HepG2 (cell line): ENCODE measurements around the gene RHBDL1. TPM values are rescaled to one million over a fixed set of nuclear protein-coding genes. Genes with fewer than 3 reads are reported as not detected.
A peak's percentile ranks its signal among the peaks of the same experiment; 100 is the strongest.

Experiments used
- AKNA ChIP-seq: sonication (generic); formaldehyde crosslinking; IDR thresholded peaks from 2 replicates; pipeline ENCODE4 v1.4.0; 2020; ENCODE audit warnings: missing genetic modification reagents, borderline replicate concordance
- BCL3 ChIP-seq: sonication (generic); formaldehyde crosslinking; IDR thresholded peaks from 2 replicates; pipeline ENCODE4 v1.5.1; 2020; ENCODE audit warnings: mild to moderate bottlenecking, missing genetic modification reagents, moderate library complexity
- MEIS1 ChIP-seq: sonication (generic); formaldehyde crosslinking; IDR thresholded peaks from 2 replicates; pipeline ENCODE4 v1.9.0; 2021; ENCODE audit warnings: mild to moderate bottlenecking, missing genetic modification reagents, moderate library complexity, borderline replicate concordance
- MXD4 ChIP-seq: IDR thresholded peaks from 2 replicates; pipeline ENCODE4 v1.6.1; 2016; ENCODE audit warnings: mild to moderate bottlenecking, missing biosample characterization, missing genetic modification reagents
- NFE2L1 ChIP-seq: sonication (generic); formaldehyde crosslinking; IDR thresholded peaks from 2 replicates; pipeline ENCODE4 v1.4.0; 2020; ENCODE audit warnings: missing genetic modification reagents, mild to moderate bottlenecking, borderline replicate concordance
- NR3C1 ChIP-seq: sonication (generic); formaldehyde crosslinking; IDR thresholded peaks from 2 replicates; pipeline ENCODE4 v1.4.0; 2020; ENCODE audit warnings: missing genetic modification reagents
- PAX8 ChIP-seq: sonication (generic); formaldehyde crosslinking; IDR thresholded peaks from 2 replicates; pipeline ENCODE4 v1.8.0; 2022; ENCODE audit warnings: mild to moderate bottlenecking, missing genetic modification reagents, borderline replicate concordance
- SOX5 ChIP-seq: IDR thresholded peaks from 2 replicates; pipeline ENCODE4 v1.6.1; 2016; ENCODE audit warnings: borderline replicate concordance
- ZNF124 ChIP-seq: sonication (generic); formaldehyde crosslinking; IDR thresholded peaks from 2 replicates; pipeline ENCODE4 v1.4.0; 2020; ENCODE audit warnings: missing genetic modification reagents
- ZNF230 ChIP-seq: sonication (generic); formaldehyde crosslinking; IDR thresholded peaks from 2 replicates; pipeline ENCODE4 v1.4.0; 2020; ENCODE audit warnings: mild to moderate bottlenecking, missing genetic modification reagents
- ZNF251 ChIP-seq: sonication (generic); formaldehyde crosslinking; IDR thresholded peaks from 2 replicates; pipeline ENCODE4 v1.9.0; 2021; ENCODE audit warnings: mild to moderate bottlenecking, missing genetic modification reagents
- ZNF354B ChIP-seq: sonication (generic); formaldehyde crosslinking; IDR thresholded peaks from 2 replicates; pipeline ENCODE4 v1.8.0; 2022; ENCODE audit warnings: mild to moderate bottlenecking, missing genetic modification reagents
- ZNF616 ChIP-seq: sonication (generic); formaldehyde crosslinking; IDR thresholded peaks from 2 replicates; pipeline ENCODE4 v1.5.0; 2020; ENCODE audit warnings: low read depth, mild to moderate bottlenecking, missing genetic modification reagents
- ZNF766 ChIP-seq: sonication (generic); formaldehyde crosslinking; IDR thresholded peaks from 2 replicates; pipeline ENCODE4 v1.5.0; 2020; ENCODE audit warnings: missing genetic modification reagents, borderline replicate concordance
- ZZZ3 ChIP-seq: sonication (generic); formaldehyde crosslinking; IDR thresholded peaks from 2 replicates; pipeline ENCODE4 v1.4.0; 2020; ENCODE audit warnings: missing genetic modification reagents, mild to moderate bottlenecking, borderline replicate concordance
- polyA plus RNA-seq, 8 experiments: library from polyadenylated mRNA; depleted of rRNA in 3 of 8; stranded (reverse) in 7 of 8; unstranded in 1 of 8; fragments of >200 nt; fragmentation: Illumina TruSeq in 4 of 8; extraction: Trizol in 4 of 8; gene quantifications; 2 replicates each; pipeline versions ENCODE4 v1.2.1 to v1.2.3, GENCODE V29; 2011 to 2016; ENCODE audit warnings: low read depth in 4 of 8, missing spikeins in 1 of 8, mixed read lengths in 1 of 8; ENCODE audit not compliant: insufficient read depth in 1 of 8
- total RNA-seq, 5 experiments: library from RNA; depleted of rRNA; stranded (reverse); fragments of >200 nt; fragmentation: Illumina TruSeq; extraction: Trizol; gene quantifications; 2 replicates each; pipeline ENCODE4 v1.2.3, GENCODE V29; 2016; ENCODE audit warnings: low read depth in 1 of 5
- TF ChIP-seq, protein P1 (sequence below): sonication (generic); formaldehyde crosslinking; IDR thresholded peaks from 2 replicates; pipeline ENCODE4 v1.8.0; 2022; ENCODE audit warnings: mild to moderate bottlenecking, missing genetic modification reagents; ENCODE audit not compliant: insufficient replicate concordance
- TF ChIP-seq, protein P2 (sequence below): sonication (generic); formaldehyde crosslinking; IDR thresholded peaks from 2 replicates; pipeline ENCODE4 v1.4.0; 2020; ENCODE audit warnings: missing genetic modification reagents

Gene RHBDL1
- total and polyA plus RNA-seq, 2 of the 13 experiments (the other 11 are each of a cell fraction or from before 2014, with no cell fraction given), result 1.8 to 3.8 TPM

GRCh38 chr16:720990-721764 lies 45.7 kb downstream of the RHBDL1 start, which contains the start of gene ANTKMT (continued):
- TF ChIP-seq BCL3 (CRISPR knock-in tag), result peak; percentile 95
- no peak for TF ChIP-seq MEIS1 (CRISPR knock-in tag)
- TF ChIP-seq NR3C1 (CRISPR knock-in tag), result no peak
- TF ChIP-seq NFE2L1 (CRISPR knock-in tag), result no peak
- peak; percentile 56 for TF ChIP-seq PAX8
- 0 out of 2 replicates have a peak, but pooled peaks have one; percentile 54 for TF ChIP-seq ZZZ3
- no peak for TF ChIP-seq ZNF230 (CRISPR knock-in tag)
- TF ChIP-seq SOX5 (CRISPR knock-in tag), result peak; percentile 36; the same call in 1 of the 2 replicates
- TF ChIP-seq, protein P1, sequence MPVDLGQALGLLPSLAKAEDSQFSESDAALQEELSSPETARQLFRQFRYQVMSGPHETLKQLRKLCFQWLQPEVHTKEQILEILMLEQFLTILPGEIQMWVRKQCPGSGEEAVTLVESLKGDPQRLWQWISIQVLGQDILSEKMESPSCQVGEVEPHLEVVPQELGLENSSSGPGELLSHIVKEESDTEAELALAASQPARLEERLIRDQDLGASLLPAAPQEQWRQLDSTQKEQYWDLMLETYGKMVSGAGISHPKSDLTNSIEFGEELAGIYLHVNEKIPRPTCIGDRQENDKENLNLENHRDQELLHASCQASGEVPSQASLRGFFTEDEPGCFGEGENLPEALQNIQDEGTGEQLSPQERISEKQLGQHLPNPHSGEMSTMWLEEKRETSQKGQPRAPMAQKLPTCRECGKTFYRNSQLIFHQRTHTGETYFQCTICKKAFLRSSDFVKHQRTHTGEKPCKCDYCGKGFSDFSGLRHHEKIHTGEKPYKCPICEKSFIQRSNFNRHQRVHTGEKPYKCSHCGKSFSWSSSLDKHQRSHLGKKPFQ (CRISPR knock-in tag), result peak; percentile 47
- no peak; the same call in 1 of the 2 replicates for TF ChIP-seq ZNF354B
- TF ChIP-seq ZNF251 (CRISPR knock-in tag), result 0 out of 2 replicates have a peak, but pooled peaks have one; percentile 48
- TF ChIP-seq ZNF616 (CRISPR knock-in tag), result no peak
- TF ChIP-seq ZNF766 (CRISPR knock-in tag), result 0 out of 2 replicates have a peak, but pooled peaks have one; percentile 84
- peak; percentile 45 for TF ChIP-seq MXD4
- TF ChIP-seq ZNF124 (CRISPR knock-in tag), result no peak
- no peak for TF ChIP-seq AKNA (CRISPR knock-in tag)
- TF ChIP-seq, protein P2, sequence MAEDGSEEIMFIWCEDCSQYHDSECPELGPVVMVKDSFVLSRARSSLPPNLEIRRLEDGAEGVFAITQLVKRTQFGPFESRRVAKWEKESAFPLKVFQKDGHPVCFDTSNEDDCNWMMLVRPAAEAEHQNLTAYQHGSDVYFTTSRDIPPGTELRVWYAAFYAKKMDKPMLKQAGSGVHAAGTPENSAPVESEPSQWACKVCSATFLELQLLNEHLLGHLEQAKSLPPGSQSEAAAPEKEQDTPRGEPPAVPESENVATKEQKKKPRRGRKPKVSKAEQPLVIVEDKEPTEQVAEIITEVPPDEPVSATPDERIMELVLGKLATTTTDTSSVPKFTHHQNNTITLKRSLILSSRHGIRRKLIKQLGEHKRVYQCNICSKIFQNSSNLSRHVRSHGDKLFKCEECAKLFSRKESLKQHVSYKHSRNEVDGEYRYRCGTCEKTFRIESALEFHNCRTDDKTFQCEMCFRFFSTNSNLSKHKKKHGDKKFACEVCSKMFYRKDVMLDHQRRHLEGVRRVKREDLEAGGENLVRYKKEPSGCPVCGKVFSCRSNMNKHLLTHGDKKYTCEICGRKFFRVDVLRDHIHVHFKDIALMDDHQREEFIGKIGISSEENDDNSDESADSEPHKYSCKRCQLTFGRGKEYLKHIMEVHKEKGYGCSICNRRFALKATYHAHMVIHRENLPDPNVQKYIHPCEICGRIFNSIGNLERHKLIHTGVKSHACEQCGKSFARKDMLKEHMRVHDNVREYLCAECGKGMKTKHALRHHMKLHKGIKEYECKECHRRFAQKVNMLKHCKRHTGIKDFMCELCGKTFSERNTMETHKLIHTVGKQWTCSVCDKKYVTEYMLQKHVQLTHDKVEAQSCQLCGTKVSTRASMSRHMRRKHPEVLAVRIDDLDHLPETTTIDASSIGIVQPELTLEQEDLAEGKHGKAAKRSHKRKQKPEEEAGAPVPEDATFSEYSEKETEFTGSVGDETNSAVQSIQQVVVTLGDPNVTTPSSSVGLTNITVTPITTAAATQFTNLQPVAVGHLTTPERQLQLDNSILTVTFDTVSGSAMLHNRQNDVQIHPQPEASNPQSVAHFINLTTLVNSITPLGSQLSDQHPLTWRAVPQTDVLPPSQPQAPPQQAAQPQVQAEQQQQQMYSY (CRISPR knock-in tag), result 0 out of 2 replicates have a peak, but pooled peaks have one; percentile 42
